Panc1 (cell line): Measurements from ENCODE around the gene ZNF564. TPM values are rescaled to one million over a fixed set of nuclear protein-coding genes. Genes with fewer than 3 reads are reported as not detected.

Experiments used
- ATAC-seq: fragments of 200-7000 bp; cut with Tn5 transposase; 2 replicates; pipeline ENCODE4 v1.9.1; 2020; ENCODE audit warnings: mild to moderate bottlenecking, moderate library complexity
- BruUV-seq: library from RNA; stranded (reverse); fragments of 400-500 nt; replicated peaks from 2 replicates; lab custom pipeline; 2021; lab: Mats Ljungman, UMichigan
- CTCF ChIA-PET: fragments of 300-600 bp; sonication (Branson Sonifier 250); formaldehyde crosslinking; loops from one replicate; lab custom pipeline; 2022; ENCODE audit warnings: antibody characterized with exemption; lab: Charles Lee
- POLR2A ChIA-PET: fragments of 300-600 bp; sonication (Branson Sonifier 250); formaldehyde crosslinking; loops from one replicate; lab custom pipeline; 2022; ENCODE audit warnings: antibody characterized with exemption; lab: Charles Lee
- DNase-seq: peaks from one replicate; pipeline ENCODE4 v3.0.0-alpha.2; 2010; ENCODE audit warnings: low read depth, low spot score
- H3K27ac ChIP-seq: 2 replicates; pipeline ENCODE4 v1.5.1; 2011; ENCODE audit warnings: mild to moderate bottlenecking, low read length, inconsistent platforms
- H3K27me3 ChIP-seq: fragments of 200-500 bp; sonication (Bioruptor generic); 2 replicates; pipeline ENCODE4 v1.6.0; 2014; ENCODE audit warnings: low read length, inconsistent platforms; ENCODE audit not compliant: control insufficient read depth, insufficient read depth
- H3K36me3 ChIP-seq: fragments of 200-500 bp; sonication (Bioruptor generic); 2 replicates; pipeline ENCODE4 v1.5.1; 2014; ENCODE audit warnings: inconsistent platforms, mild to moderate bottlenecking, low read length, moderate library complexity; ENCODE audit not compliant: control insufficient read depth, insufficient read depth
- H3K4me1 ChIP-seq: 2 replicates; pipeline ENCODE4 v1.5.1; 2011; ENCODE audit warnings: inconsistent platforms, mild to moderate bottlenecking, low read length, moderate library complexity; ENCODE audit not compliant: control insufficient read depth, insufficient read depth
- H3K4me3 ChIP-seq, 2 experiments: 2 replicates each; pipeline ENCODE4 v1.5.1; 2011 to 2012; ENCODE audit warnings: low read depth in 2 of 2, low read length in 2 of 2, mild to moderate bottlenecking in 2 of 2, inconsistent platforms in 1 of 2, moderate library complexity in 1 of 2
- H3K9me3 ChIP-seq: fragments of 200-500 bp; sonication (Bioruptor generic); 2 replicates; pipeline ENCODE4 v1.5.1; 2014; ENCODE audit warnings: low read depth, mild to moderate bottlenecking, inconsistent platforms, low read length, moderate library complexity; ENCODE audit not compliant: control insufficient read depth, insufficient read depth
- CTCF ChIP-seq: fragments of 450-650 bp; IDR thresholded peaks from 2 replicates; pipeline ENCODE4 v1.5.1; 2017; ENCODE audit warnings: mild to moderate bottlenecking
- POLR2AphosphoS5 ChIP-seq: IDR thresholded peaks from 2 replicates; pipeline ENCODE4 v1.6.1; 2012; ENCODE audit warnings: mild to moderate bottlenecking, low read depth, low read length, moderate library complexity
- SIN3A ChIP-seq: IDR thresholded peaks from 2 replicates; pipeline ENCODE4 v1.6.1; 2012; ENCODE audit warnings: low read depth, mild to moderate bottlenecking, low read length, moderate library complexity, borderline replicate concordance; ENCODE audit not compliant: insufficient read depth
- TCF7L2 ChIP-seq: IDR thresholded peaks from 2 replicates; pipeline ENCODE4 v1.6.1; 2011; ENCODE audit warnings: mild to moderate bottlenecking, low read depth, low read length, inconsistent platforms
- in situ Hi-C: cut with HindIII; loops from 2 replicates; pipeline ENCODE4 v1.10.0; 2016; ENCODE audit warnings: low sequenced_read_pairs, low pct_unique_long_range_greater_than_20kb
- intact Hi-C: fragments of 100-400 bp; cut with micrococcal nuclease; formaldehyde crosslinking; loops from one replicate; pipeline ENCODE4 v1.10.0; 2022; ENCODE audit not compliant: unreplicated experiment
- total RNA-seq: library from RNA; stranded (reverse); gene quantifications from one replicate; pipeline ENCODE4 v1.2.1, GENCODE V29; 2021; ENCODE audit not compliant: unreplicated experiment
- TF ChIP-seq, protein P1 (sequence below), 2 experiments: IDR thresholded peaks; 2 replicates each; pipeline ENCODE4 v1.6.1; 2011 to 2012; ENCODE audit warnings: low read depth in 2 of 2, control low read depth in 1 of 2, low read length in 1 of 2, mild to moderate bottlenecking in 1 of 2, moderate library complexity in 1 of 2; ENCODE audit not compliant: insufficient read depth in 1 of 2

ZNF564 gene
- total RNA-seq, 1 experiment from 2014 or later: 5.7 TPM

GRCh38 chr19:12513531-12514061 is 37.7 kb downstream of the ZNF564 start:
- Histone ChIP-seq H3K4me3 (no peak overlapping the region), H3K27me3 (no peaks in the 10 kb centered on the region), H3K36me3 (no peaks in the 10 kb centered on the region), H3K4me1 (no peaks in the 10 kb centered on the region), H3K9me3 (no peaks in the 10 kb centered on the region; the same call in 1 of the 2 replicates), H3K27ac (no peak overlapping the region)
- ATAC-seq (no peak), DNase-seq (no peak)
- intact Hi-C loops: no loop called here
- no peak for TF ChIP-seq TCF7L2
- TF ChIP-seq SIN3A: no peak
- no peak for TF ChIP-seq CTCF
- TF ChIP-seq, protein P1, sequence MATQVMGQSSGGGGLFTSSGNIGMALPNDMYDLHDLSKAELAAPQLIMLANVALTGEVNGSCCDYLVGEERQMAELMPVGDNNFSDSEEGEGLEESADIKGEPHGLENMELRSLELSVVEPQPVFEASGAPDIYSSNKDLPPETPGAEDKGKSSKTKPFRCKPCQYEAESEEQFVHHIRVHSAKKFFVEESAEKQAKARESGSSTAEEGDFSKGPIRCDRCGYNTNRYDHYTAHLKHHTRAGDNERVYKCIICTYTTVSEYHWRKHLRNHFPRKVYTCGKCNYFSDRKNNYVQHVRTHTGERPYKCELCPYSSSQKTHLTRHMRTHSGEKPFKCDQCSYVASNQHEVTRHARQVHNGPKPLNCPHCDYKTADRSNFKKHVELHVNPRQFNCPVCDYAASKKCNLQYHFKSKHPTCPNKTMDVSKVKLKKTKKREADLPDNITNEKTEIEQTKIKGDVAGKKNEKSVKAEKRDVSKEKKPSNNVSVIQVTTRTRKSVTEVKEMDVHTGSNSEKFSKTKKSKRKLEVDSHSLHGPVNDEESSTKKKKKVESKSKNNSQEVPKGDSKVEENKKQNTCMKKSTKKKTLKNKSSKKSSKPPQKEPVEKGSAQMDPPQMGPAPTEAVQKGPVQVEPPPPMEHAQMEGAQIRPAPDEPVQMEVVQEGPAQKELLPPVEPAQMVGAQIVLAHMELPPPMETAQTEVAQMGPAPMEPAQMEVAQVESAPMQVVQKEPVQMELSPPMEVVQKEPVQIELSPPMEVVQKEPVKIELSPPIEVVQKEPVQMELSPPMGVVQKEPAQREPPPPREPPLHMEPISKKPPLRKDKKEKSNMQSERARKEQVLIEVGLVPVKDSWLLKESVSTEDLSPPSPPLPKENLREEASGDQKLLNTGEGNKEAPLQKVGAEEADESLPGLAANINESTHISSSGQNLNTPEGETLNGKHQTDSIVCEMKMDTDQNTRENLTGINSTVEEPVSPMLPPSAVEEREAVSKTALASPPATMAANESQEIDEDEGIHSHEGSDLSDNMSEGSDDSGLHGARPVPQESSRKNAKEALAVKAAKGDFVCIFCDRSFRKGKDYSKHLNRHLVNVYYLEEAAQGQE (IDR thresholded peaks at IDR 0.05; ENCODE audit: insufficient read depth in 1 of 2, low read depth in 2 of 2, low read length in 1 of 2): no peak
- no peak for TF ChIP-seq POLR2AphosphoS5
- BruUV-seq: no TSS peak
- in situ Hi-C loops: no loop called here
- CTCF ChIA-PET: no interaction called here
- POLR2A ChIA-PET: no interaction called here

- DNase-seq (no peak), ATAC-seq (no peak)
- peaks cover 3% of the 10 kb centered on the region; the same call in 1 of the 2 replicates for H3K4me1 ChIP-seq
- H3K36me3 ChIP-seq: no peaks in the 10 kb centered on the region
- ChIA-PET POLR2A (no interaction called here), CTCF (interaction anchor here (0.6 kb wide), 1 partner anchor 69 kb away, joined by 8 read pairs; no protein-coding TSS in a partner anchor)
- BruUV-seq: no TSS peak
- in situ Hi-C loops (no loop called here), intact Hi-C loops (no loop called here)
- H3K4me3 ChIP-seq: no peak overlapping the region
- H3K27me3 ChIP-seq: no peaks in the 10 kb centered on the region
- TF ChIP-seq CTCF: no peak
- TF ChIP-seq POLR2AphosphoS5: no peak
- no peak for TF ChIP-seq SIN3A
- no peak for TF ChIP-seq TCF7L2
- TF ChIP-seq, protein P1 (IDR thresholded peaks at IDR 0.05; ENCODE audit: insufficient read depth in 1 of 2, low read depth in 2 of 2, low read length in 1 of 2): no peak
- no peak overlapping the region for H3K27ac ChIP-seq
- no peaks in the 10 kb centered on the region for H3K9me3 ChIP-seq
Measured at GRCh38 chr19:12497032-12497431, 54.2 kb downstream of the ZNF564 start.
